ENCODE measurements around the gene ZNF408.
"Not testable (repeated sequence)": the region's sequence is repeated elsewhere in the genome, so short reads cannot be mapped to it uniquely, and the experiment has no call there.

Gene ZNF408

DNA sequence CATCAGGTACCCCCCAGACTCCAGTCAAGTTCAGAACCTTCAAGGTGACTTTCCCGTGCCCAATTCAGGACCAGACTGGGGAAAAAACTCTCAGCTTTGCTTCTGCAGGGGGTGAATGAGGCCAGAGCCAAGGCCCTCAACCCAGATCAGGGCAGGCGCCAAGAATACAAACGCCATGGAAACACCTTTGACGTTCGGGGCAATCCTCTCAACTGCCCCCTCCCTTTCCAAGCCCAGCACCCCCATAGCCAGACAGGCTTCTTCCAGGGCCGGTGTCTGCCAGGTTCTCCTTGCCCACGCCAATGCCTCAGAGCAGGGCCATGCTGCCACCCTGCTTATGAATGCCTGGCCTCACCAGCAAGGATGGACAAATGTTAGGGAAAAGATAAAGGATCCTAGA is 6.2 kb upstream of the ZNF408 start:
- no peak for DNase-seq (ENCODE audit: low read depth)
- no peak overlapping the region for H3K4me3 ChIP-seq (ENCODE audit: low read depth, low read length)

DNA sequence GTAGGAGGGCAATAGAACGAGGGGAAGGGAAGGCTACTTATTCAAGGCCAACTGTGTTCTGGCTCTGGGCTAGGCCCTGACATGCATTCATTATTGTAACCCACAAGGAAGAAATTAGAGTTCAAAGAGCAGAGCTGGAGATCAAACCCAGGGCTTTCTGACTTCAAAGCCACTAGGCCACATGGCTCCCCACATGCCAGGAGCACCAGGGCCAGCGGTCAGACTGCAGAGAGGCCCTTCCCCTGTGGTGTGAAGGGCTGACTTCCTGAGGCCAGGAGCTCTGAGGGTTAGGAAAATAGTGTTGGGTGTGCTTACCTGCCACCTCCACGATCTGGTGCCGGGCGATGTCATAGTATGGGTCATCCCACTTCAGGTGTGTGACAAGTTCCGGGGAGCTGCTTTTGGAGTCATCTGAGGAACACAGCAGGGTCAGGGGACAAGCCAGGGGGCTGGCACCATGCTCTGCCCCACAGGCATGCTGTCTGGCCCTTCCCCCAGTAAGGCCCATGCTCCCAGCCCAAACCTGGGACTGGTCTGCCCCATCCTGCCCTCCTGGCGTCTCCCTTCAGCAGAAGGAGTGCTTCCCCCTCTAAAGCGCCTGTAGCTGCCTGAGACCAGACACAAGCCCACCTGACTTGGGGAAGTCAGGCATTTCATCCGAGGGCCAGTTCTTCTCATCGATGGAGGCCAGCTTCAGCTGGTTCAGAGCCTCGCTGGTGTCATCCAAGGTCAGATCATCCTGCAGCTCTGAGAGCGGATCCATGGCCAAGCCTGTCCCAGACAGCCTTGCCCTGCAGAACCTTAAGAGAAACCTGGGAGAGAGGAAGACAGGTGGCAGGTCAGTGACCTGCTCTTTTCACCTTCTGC is 5.3 kb upstream of the ZNF408 start:
- no peak for DNase-seq (ENCODE audit: low read depth)
- H3K4me3 ChIP-seq (ENCODE audit: low read depth, low read length) = no peak overlapping the region

DNA sequence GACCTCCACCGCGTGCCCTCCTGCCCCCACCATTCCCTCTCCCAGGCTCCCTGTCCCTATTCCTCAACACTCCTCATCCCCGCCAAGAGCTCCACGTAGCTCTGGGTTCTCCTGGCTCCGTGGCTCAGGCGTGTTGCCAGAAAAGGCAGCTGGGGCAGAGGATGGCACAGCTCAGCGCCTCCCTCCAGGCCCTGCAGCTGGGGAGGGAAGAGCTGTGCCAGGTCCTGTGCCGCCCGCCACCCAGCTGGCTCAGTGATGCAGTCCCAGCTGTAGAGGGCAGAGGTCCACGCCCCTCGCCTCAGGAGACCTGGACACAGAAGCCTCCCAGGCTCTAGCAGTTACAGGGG is 4.6 kb upstream of the ZNF408 start:
- H3K4me3 ChIP-seq (ENCODE audit: low read depth, low read length) = no peak overlapping the region
- no peak for DNase-seq (ENCODE audit: low read depth)

DNA sequence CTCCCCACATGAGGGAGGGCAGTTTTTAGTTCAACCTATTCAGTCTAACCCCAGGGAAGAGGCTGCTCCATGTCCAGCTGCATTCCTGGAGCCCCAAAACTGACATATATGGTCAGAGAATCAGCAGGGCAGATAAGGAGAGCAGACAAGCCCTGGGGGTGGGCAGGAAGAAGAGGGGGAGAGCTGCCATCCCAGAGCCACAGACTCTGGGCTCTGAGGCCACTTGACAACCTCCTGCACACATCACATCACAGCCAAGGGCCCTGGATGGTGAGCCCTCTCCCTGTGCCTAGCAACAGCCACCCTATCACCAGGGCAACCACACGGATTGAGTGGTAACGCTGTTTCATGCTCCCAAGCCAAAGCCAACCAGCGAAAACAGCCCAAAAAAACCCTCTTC is 3.5 kb upstream of the ZNF408 start:
- H3K4me3 ChIP-seq (ENCODE audit: low read depth, low read length) = no peak overlapping the region
- DNase-seq (ENCODE audit: low read depth) = no peak

DNA sequence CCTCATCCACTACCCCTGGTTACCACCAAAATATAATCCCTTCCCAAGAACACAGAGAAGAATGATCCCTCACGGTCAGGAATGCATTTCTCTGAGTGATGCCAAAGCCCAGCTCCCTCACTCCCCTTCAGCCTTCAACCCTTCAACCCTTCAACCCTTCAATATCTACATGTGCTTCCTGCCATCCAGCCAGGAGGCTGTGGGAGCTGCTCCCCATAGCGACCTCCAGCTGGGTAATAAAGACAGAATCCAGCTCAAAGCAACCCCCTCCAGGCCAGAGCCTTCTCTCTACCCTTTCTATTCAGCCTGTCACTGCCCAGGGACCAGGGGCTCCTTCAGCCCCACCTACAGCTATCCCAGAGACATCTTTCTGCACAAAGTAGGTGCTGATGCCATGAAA is 3.1 kb upstream of the ZNF408 start:
- no peak overlapping the region for H3K4me3 ChIP-seq (ENCODE audit: low read depth, low read length)
- no peak for DNase-seq (ENCODE audit: low read depth)

DNA sequence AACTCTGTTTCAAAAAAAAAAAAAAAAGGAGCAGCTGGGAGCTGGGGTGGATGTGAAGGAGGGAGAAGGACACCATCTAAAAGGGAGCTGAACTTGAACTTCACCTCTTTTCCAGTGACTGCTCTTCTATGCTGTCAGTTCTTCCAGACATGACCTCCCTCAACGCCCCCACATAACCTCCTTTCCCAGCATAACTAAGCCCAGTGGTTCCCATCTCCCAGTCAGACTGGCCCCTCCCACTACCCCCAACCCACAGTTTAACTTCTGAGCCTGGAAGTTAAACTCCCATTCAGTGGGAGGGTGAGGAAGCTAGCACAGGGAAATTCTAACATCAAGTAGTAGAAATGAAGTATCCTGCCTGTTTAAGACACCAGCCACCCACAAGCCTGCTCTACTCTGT is 2.2 kb upstream of the ZNF408 start:
- no peak for DNase-seq (ENCODE audit: low read depth)
- no peak overlapping the region for H3K4me3 ChIP-seq (ENCODE audit: low read depth, low read length)

DNA sequence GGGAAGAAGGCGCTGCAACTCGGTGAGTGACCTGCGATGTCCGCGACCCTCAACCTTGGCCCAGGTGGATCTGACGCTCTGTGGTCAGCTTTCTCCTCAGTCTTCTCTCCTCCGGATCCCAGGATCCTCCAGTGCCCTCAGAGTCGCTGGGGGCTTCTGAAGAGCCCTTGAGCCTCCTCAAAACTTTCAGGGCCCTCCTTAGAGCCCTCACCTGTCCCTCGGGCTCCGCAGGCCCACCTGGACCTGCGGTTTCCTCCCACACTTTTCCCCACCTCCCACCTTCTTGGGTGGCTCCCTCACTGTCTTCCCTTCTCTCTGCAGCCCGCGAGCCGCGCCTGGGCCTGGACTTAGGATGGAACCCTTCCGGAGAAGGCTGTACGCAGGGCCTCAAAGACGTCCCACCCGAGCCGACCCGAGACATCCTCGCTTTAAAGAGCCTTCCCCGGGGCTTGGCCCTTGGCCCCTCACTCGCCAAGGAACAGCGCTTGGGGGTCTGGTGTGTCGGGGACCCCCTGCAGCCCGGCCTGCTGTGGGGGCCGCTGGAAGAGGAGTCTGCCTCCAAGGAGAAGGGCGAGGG is 335 bp downstream of the ZNF408 start:
- peak overlapping the region; percentile 100 for H3K4me3 ChIP-seq (ENCODE audit: low read depth, low read length)

DNA sequence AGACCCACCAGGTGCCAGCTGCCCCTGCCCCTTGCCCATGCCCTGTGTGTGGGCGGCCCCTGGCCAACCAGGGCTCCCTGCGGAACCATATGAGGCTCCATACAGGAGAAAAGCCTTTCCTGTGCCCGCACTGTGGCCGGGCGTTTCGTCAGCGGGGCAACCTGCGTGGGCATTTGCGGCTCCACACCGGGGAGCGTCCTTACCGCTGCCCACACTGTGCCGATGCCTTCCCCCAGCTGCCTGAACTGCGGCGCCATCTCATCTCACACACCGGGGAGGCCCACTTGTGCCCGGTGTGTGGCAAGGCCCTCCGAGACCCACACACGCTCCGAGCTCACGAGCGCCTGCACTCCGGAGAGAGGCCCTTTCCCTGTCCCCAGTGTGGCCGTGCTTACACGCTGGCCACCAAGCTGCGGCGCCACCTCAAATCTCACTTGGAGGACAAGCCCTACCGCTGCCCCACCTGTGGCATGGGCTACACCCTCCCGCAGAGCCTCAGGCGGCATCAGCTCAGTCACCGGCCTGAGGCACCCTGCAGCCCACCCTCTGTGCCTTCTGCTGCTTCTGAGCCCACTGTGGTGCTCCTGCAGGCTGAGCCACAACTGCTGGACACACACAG is 4.3 kb downstream of the ZNF408 start:
- H3K4me3 ChIP-seq (ENCODE audit: low read depth, low read length) = no peak overlapping the region

More for the DNA sequence above, 335 bp downstream of the ZNF408 start:
- no peak for DNase-seq (ENCODE audit: low read depth)

DNA sequence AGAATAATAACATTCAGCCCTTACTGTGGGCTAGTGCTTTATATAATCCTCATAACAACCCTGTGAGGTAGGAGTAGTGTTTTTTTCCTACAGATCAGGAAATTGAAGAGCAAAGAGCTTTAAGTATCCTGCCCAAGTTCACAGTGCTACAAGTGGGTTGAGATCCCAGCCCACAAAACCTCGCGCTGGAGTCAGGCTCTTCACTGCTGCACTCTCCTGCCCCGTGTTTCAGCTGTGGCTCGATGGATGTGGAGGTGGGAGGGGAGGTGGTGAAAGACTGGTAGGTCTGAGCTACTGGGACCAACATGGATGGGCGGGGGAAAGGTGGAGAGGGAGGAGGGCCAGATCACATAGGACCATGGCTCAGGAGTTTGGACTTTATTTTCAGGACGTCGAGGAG is 6.1 kb downstream of the ZNF408 start:
- DNase-seq (ENCODE audit: low read depth) = no peak
- H3K4me3 ChIP-seq (ENCODE audit: low read depth, low read length) = no peak overlapping the region

More for the DNA sequence above, 4.3 kb downstream of the ZNF408 start:
- no peak for DNase-seq (ENCODE audit: low read depth)

DNA sequence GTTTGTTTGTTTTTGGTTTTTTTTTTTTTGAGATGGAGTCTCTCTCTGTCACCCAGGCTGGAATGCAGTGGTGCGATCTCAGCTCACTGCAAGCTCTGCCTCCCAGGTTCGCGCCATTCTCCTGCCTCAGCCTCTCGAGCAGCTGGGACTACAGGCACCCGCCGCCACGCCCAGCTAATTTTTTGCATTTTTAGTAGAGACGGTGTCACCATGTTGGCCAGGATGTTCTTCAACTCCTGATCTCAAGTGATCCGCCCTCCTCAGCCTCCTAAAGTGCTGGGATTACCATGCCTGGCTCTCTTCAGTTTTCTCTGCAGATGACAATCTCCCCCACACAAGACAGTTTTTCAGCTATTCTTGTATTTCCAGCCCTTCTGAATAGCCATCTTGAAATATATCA is 8.5 kb downstream of the ZNF408 start:
- not testable (repeated sequence) for H3K4me3 ChIP-seq (ENCODE audit: low read depth, low read length); DNase-seq (ENCODE audit: low read depth)

DNA sequence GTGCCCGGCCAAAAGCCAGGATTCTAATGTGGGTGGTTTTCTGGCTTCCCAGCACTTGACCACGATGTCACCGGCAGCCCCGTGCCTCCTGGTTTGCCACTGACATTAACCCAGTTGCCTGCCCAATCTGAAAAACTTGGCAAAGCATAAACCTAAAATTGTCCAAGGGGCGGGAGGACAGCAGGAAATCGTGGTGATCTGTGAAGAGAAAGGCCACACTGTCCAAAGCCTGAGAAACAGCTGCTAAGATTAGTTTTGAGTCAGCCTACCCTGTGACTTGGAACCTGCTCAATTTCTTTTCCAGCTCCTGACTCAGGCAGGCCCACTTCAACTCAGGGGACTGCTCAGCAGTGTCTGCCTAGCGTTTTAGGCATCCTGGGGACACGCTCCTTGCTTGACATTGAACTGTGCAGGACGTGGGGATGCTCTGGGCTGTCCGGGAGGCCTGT is 10.0 kb downstream of the ZNF408 start:
- DNase-seq (ENCODE audit: low read depth) = peak; percentile 85

DNA sequence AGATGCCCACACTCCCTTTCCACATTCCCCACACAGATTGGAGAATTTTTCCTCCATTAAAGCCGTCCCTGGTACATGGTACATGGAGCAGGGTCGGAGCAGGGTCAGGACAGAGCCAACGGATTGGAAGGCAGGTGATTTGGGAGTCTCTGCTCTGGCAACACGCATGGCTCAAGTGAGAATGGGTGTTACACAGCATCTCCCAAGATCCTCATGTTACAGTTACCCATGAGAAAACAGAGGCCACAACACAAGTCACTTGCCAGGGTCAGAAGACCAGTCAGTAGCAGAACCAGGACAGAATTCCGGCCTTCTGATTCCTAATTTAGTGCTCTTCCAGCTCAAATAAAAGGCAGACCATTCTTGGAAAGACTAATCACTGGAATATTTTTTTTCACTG is 10.5 kb downstream of the ZNF408 start:
- no peak for DNase-seq (ENCODE audit: low read depth)
- H3K4me3 ChIP-seq (ENCODE audit: low read depth, low read length) = no peak overlapping the region

More for the DNA sequence above, 10.0 kb downstream of the ZNF408 start:
- H3K4me3 ChIP-seq (ENCODE audit: low read depth, low read length) = no peak overlapping the region

DNA sequence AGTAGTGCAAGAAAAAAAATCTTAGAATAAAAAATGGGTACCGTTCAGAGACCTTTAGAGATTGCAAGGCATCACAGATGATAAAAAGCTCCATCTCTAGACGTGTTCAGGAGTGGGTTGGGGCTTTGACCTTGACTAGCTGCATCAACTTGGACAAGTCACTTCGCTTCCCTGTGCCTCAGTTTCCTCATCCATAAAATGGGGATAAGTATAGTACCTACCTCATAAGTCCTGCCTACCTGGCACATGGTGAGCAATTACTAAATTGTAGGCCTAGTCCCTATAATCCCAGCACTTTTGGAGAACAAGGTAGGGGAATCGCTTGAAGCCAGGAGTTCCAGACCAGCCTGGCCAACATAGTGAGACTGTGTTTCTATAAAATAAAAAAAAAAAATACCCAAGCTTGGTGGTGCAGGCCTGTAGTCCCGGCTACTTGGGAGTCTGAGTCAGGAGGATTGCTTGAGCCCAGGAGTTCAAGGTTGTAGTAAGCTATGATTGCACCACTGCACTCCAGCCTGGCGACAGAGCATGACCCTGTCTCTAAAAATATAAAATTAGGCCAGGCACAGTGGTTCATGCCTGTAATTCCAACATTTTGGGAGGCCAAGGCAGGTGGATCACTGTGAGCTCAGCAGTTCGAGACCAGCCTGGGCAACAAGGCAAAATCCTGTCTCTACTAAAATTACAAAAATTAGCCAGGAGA is 12.2 kb downstream of the ZNF408 start:
- no peak overlapping the region for H3K4me3 ChIP-seq (ENCODE audit: low read depth, low read length)
- no peak for DNase-seq (ENCODE audit: low read depth)

DNA sequence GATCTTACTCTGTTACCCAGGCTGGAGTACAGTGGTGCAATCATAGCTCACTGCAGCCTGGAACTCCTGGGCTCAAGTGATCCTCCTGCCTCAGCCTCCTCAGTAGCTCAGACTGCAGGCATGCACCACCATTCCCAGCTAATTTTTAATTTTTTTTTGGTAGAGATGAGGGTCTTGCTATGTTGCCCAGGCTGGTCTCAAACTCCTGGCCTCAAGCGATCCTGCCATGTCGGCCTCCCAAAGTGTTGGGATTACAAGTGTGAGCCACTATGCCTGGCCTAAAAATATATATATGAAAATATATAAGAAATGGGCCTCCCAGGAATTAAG is 17.0 kb downstream of the ZNF408 start:
- not testable (repeated sequence) for DNase-seq (ENCODE audit: low read depth); H3K4me3 ChIP-seq (ENCODE audit: low read depth, low read length)

DNA sequence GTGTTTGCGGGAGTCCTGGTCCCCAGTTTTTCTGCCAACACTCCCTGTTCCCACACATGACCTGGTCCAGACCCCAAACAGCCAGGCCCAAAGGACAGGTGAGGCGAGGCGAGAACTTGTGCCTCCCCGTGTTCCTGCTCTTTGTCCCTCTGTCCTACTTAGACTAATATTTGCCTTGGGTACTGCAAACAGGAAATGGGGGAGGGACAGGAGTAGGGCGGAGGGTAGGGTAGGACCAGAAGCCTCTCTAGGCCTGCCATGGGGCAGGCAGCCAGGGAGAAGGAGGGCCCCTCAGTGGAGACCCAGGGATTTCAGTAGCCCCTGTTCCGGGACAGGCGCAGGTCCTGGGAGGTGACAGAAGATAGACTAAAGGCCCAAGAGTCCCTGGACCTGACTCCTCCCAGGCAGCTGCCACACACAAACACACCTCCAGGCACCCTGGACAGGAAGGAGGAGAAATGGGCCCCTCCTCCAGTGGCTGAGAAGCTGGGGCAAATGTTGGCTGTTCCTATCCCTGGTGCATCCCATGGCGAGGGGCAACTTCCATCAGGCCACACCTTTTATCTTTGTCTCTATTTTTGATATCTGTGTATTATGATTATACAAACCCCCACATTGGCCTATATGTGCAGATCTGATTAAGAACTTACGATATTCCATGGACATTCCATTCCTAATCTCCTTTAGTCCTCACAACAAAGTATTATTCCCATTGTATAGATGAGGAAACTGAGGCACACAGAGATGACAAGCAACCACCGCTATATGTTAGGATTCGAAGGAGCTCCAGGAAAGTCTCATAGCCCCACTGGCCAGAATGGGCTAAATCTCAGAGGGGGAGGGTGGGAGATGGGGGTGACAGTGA is 17.6 kb downstream of the ZNF408 start:
- DNase-seq (ENCODE audit: low read depth) = no peak
- no peak overlapping the region for H3K4me3 ChIP-seq (ENCODE audit: low read depth, low read length)

DNA sequence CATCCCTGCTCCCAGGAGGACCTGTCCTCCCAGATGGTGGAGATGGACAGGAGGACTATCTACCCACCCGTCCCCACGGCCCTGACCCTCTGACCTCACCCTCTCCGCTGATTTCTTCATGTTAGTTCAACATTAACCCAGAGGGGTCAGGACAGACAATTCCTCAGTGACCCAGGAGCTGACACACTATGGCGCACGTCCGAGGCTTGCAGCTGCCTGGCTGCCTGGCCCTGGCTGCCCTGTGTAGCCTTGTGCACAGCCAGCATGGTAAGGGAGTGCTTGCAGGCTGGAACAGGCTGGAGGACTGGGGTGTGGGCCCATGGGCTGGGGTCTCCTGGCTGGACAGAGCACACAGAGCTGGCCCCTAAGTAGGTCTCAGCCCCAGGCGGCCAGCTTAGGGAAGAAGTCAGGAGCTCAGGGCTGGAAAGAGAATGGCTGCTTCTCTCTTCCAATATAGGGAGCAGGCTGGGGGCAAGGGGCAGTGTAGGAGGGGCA is 18.3 kb downstream of the ZNF408 start, which contains the start of gene F2:
TSS of gene F2 (plus strand) at position 166 of the 495 bp plus-strand sequence. CDS start at position 189, 23 bp downstream.
- no peak for DNase-seq (ENCODE audit: low read depth)
- H3K4me3 ChIP-seq (ENCODE audit: low read depth, low read length) = no peak within 1 kb of the TSS

DNA sequence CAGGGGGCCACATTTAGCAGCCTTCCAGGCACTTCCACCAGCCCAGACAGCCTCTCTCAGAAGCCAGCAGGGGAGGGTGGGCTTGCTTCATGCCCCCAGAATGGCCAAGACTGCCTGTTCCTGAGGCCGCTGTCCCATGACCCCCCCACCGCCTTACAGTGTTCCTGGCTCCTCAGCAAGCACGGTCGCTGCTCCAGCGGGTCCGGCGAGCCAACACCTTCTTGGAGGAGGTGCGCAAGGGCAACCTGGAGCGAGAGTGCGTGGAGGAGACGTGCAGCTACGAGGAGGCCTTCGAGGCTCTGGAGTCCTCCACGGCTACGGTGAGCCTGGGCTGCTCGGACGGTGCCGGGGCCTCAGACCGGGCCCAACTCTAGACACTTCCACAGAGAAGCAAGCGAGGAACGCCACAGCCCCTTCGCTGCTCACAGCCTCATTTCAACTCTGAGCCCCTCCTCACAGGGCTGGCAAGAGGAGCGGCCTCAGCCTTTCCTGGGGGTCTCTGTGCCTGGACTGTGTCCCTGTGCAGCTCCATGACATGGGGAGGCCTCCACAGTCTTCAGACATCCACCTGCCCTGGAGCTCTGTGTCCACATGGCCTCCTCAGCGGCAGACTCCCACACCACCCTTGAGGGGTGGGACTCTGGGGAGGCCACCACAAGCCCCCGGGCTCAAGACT is 18.9 kb downstream of the ZNF408 start:
- no peak overlapping the region for H3K4me3 ChIP-seq (ENCODE audit: low read depth, low read length)
- DNase-seq (ENCODE audit: low read depth) = no peak

DNA sequence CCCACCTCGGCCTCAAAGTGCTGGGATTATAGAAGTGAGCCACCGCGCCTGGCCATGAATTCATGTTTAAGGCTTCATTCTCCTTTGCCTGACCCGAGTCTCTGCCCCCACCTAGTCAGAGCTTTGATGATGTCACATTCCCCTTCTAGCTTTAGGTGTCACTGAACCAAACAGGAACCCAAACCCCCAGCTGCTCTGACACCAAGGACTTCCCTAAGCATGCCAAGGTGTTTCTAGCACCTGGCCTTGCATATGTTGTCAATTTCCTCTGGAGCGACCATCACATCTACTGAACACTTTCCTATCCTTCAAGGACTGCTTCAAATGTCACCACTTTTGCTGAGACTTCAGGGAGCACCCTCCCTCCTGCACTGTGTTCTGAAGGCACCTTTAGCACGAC is 20.5 kb downstream of the ZNF408 start:
- no peak overlapping the region for H3K4me3 ChIP-seq (ENCODE audit: low read depth, low read length)
- DNase-seq (ENCODE audit: low read depth) = no peak

All from skeletal muscle cell (primary cell).